ENCODE measurements around the gene PTPN4. TPM values are rescaled to one million over a fixed set of nuclear protein-coding genes. Genes with fewer than 3 reads are reported as not detected.
"Not testable (repeated sequence)": the region's sequence is repeated elsewhere in the genome, so short reads cannot be mapped to it uniquely, and the experiment has no call there.

Gene PTPN4
- total RNA-seq, 1 donor from 2014 or later: 51.7 TPM

DNA sequence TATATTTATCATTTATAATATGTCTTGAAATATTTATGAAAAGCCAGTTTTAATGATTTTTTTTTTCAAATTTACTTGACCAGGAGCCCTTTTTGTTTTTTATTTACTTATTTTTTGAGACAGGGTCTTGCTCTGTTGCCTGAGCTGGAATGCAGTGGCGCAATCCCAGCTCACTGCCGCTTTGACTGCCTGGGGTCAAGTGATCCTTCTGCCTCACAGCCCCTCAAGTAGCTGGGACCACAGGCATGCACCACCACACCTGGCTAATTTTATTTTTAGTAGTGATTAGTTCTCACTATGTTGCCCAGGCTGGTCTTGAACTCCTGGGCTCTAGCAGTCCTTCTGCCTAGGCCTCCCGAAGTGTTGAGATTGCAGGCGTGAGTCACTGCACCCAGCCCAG is 258.8 kb downstream of the PTPN4 start:
- H3K4me1 Mint-ChIP-seq: peaks cover 33% of the 10 kb centered on the region
- no peaks in the 10 kb centered on the region for H3K27me3 Mint-ChIP-seq (ENCODE audit: low read depth)
- DNase-seq (ENCODE audit: low spot score in 2 of 2, unreplicated experiment in 2 of 2): no peak
- H3K9me3 Mint-ChIP-seq: peaks cover 14% of the 10 kb centered on the region
- TF ChIP-seq, protein P1, sequence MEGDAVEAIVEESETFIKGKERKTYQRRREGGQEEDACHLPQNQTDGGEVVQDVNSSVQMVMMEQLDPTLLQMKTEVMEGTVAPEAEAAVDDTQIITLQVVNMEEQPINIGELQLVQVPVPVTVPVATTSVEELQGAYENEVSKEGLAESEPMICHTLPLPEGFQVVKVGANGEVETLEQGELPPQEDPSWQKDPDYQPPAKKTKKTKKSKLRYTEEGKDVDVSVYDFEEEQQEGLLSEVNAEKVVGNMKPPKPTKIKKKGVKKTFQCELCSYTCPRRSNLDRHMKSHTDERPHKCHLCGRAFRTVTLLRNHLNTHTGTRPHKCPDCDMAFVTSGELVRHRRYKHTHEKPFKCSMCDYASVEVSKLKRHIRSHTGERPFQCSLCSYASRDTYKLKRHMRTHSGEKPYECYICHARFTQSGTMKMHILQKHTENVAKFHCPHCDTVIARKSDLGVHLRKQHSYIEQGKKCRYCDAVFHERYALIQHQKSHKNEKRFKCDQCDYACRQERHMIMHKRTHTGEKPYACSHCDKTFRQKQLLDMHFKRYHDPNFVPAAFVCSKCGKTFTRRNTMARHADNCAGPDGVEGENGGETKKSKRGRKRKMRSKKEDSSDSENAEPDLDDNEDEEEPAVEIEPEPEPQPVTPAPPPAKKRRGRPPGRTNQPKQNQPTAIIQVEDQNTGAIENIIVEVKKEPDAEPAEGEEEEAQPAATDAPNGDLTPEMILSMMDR (IDR thresholded peaks at IDR 0.05; ENCODE audit: unreplicated experiment): no peak
- no peak overlapping the region for H3K4me3 Mint-ChIP-seq
- no peak overlapping the region for H3K27ac Mint-ChIP-seq
- peaks cover 37% of the 10 kb centered on the region for H3K36me3 Mint-ChIP-seq

DNA sequence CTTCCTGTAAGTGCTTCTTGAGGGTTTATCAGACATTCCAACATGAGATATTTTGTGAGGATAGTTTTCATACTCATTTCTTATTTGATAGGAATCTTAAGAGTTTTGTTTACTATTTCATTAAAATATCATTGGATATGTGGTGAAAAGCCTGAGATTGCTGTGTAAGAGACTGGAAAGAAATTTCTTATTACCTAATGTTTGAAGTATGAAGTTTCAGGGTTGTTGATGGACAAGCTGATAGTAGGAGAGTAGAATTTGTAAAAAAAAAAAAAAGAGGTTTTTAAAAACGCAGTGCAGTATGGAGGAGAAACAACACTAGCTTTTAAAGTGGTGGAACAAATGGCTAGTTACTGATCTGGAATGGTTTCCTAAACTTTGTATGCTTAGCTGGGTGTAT is 260.8 kb downstream of the PTPN4 start:
- Mint-ChIP-seq H3K4me3 (no peak overlapping the region), H3K36me3 (peaks cover 49% of the 10 kb centered on the region), H3K4me1 (peaks cover 21% of the 10 kb centered on the region), H3K9me3 (peaks cover 29% of the 10 kb centered on the region), H3K27me3 (ENCODE audit: low read depth) (no peaks in the 10 kb centered on the region), H3K27ac (peak overlapping the region; percentile 83)
- DNase-seq (ENCODE audit: low spot score in 2 of 2, unreplicated experiment in 2 of 2): no peak
- TF ChIP-seq, protein P1 (IDR thresholded peaks at IDR 0.05; ENCODE audit: unreplicated experiment): no peak

DNA sequence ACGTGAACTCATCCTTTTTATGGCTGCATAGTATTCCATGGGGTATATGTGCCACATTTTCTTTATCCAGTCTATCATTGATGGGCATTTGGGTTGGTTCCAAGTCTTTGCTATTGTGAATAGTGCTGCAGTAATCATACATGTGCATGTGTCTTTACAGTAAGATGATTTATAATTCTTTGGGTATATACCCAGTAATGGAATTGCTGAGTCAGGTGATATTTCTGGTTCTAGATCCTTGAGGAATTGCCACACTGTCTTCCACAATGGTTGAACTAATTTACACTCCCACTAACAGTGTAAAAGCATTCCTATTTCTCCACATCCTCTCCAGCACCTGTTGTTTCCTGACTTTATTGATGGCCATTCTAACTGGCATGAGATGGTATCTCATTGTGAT is 262.8 kb downstream of the PTPN4 start:
- H3K27ac Mint-ChIP-seq; DNase-seq (ENCODE audit: low spot score in 2 of 2, unreplicated experiment in 2 of 2); H3K27me3 Mint-ChIP-seq (ENCODE audit: low read depth); H3K4me3 Mint-ChIP-seq: not testable (repeated sequence)
- Mint-ChIP-seq H3K4me1 (peaks cover 15% of the 10 kb centered on the region), H3K36me3 (peaks cover 60% of the 10 kb centered on the region), H3K9me3 (peaks cover 38% of the 10 kb centered on the region)

DNA sequence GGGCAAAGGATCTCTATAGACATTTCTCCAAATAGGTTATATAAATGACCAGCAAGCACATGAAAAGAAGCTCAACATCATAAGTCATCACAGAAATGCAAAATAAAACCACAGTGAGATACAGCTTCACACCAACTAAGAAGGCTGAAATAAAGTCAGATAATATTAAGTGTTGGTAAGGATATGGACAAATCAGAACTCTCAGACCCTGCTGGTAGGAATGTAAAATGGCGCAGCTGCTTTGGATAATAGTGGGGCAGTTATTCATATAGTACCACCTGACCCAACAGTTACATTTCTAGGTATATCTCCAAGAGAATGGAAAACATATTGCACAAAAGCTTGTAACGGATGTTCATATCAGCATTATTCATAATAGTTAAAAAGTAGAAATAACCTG is 267.2 kb downstream of the PTPN4 start:
- Mint-ChIP-seq H3K27me3 (ENCODE audit: low read depth) (no peaks in the 10 kb centered on the region), H3K9me3 (peaks cover 38% of the 10 kb centered on the region), H3K4me3 (no peak overlapping the region), H3K4me1 (peaks cover 19% of the 10 kb centered on the region), H3K27ac (no peak overlapping the region), H3K36me3 (peaks cover 52% of the 10 kb centered on the region)
- DNase-seq (ENCODE audit: low spot score in 2 of 2, unreplicated experiment in 2 of 2): no peak
- TF ChIP-seq, protein P1 (IDR thresholded peaks at IDR 0.05; ENCODE audit: unreplicated experiment): peak; percentile 47

DNA sequence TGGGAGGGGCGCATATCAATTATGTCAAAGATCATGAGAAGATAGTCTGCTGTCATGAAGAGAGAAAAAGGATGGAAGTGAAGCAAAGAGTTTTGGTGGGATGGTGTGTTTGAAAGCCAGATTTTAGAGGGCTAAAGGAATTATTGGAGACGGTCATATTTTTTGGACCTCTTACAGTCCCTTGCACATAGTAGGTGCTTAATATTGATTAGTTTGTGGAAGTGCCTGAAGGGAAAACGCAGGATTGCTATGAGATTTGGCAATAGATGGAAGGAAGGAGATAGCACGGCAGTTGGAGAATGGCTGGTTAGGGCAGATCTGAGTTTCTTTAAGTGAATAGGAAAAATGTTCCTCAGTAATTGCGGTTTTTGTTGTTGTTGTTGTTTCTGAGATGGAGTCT is 269.1 kb downstream of the PTPN4 start:
- peaks cover 19% of the 10 kb centered on the region for H3K4me1 Mint-ChIP-seq
- TF ChIP-seq, protein P1 (IDR thresholded peaks at IDR 0.05; ENCODE audit: unreplicated experiment): no peak
- H3K27ac Mint-ChIP-seq: peak overlapping the region; percentile 0
- peaks cover 25% of the 10 kb centered on the region for H3K9me3 Mint-ChIP-seq
- H3K36me3 Mint-ChIP-seq: peaks cover 36% of the 10 kb centered on the region
- no peak for DNase-seq (ENCODE audit: low spot score in 2 of 2, unreplicated experiment in 2 of 2)
- H3K27me3 Mint-ChIP-seq (ENCODE audit: low read depth): no peaks in the 10 kb centered on the region
- no peak overlapping the region for H3K4me3 Mint-ChIP-seq

DNA sequence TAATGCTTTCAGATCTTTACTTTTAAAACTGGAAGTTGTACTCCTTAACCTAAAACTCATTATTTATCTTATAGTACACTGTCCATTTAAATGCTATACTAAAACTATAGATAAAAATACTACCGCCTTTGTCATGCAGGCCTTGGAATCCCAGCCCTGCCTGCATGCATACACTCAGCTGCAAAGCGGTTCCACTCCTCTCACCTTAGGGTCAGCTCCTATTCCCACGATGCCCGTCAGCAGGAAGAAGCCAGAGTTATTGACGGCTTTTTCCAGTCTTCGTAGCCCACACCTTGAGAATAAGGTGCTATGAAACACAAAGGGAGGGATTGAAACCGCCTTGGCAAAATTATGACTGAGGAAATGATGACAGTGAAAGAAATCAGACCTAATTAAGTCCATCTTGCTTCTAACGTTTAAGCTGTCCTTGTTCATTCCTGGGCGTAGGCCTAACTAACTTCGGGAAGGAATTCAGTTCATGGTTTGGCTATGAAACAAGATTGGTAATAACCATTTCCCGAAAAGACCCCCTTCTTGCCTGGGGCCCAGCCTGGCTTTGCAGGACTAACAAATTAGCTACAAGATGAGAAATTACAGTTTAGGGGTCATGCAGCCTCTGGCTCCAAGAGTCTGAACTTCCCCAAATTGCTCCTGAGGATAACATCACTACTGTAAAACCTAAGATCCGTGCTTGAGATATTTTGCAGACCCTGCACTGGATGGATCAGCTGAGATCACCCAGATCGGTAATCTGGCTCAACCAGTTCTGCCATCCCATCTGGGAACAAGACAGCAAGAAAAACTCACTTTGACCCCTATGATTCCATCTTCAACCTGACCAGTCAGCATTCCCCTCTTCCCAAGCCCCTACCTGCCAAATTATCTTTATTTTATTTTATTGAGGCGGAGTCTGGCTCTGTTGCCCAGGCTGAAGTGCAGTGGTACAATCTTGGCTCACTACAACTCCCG is 270.2 kb downstream of the PTPN4 start:
- peaks cover 19% of the 10 kb centered on the region for H3K4me1 Mint-ChIP-seq
- DNase-seq (ENCODE audit: low spot score in 2 of 2, unreplicated experiment in 2 of 2): no peak
- H3K4me3 Mint-ChIP-seq: no peak overlapping the region
- H3K36me3 Mint-ChIP-seq: peaks cover 25% of the 10 kb centered on the region
- no peaks in the 10 kb centered on the region for H3K27me3 Mint-ChIP-seq (ENCODE audit: low read depth)
- TF ChIP-seq, protein P1 (IDR thresholded peaks at IDR 0.05; ENCODE audit: unreplicated experiment): no peak
- H3K27ac Mint-ChIP-seq: peak overlapping the region; percentile 71
- H3K9me3 Mint-ChIP-seq: peaks cover 17% of the 10 kb centered on the region
